HepG2 (cell line): ENCODE results near the gene ACP1. TPM values are rescaled to one million over a fixed set of nuclear protein-coding genes. Genes with fewer than 3 reads are reported as not detected.

Experiments used
- ATAC-seq: fragments of 200-7000 bp; cut with Tn5 transposase; 3 replicates; pipeline ENCODE4 v1.9.1; 2020; ENCODE audit warnings: mild to moderate bottlenecking, moderate library complexity
- BruUV-seq: library from RNA; stranded (reverse); fragments of 400-500 nt; replicated peaks from 2 replicates; lab custom pipeline; 2021; lab: Mats Ljungman, UMichigan
- CTCF ChIA-PET: fragments of 300-600 bp; formaldehyde crosslinking; extraction: SDS; loops from one replicate; lab custom pipeline; 2021; ENCODE audit warnings: low total read pairs, inconsistent platforms, low intra/inter-chr PET ratio; lab: Yijun Ruan, JAX
- POLR2A ChIA-PET: fragments of 350-600 bp; sonication (Branson Sonifier 250); formaldehyde crosslinking; loops from one replicate; lab custom pipeline; 2020; ENCODE audit warnings: antibody characterized with exemption, inconsistent platforms; lab: Yijun Ruan, JAX
- DNase-seq: peaks from one replicate; pipeline ENCODE4 v3.0.0-alpha.2; 2015; ENCODE audit warnings: low spot score
- FAIRE-seq: peaks from 3 replicates; lab custom pipeline; 2011; peaks lifted over from hg19 to GRCh38; lab: Jason Lieb, UNC
- H2AFZ ChIP-seq: one replicate; pipeline ENCODE4 v1.6.1; 2011; ENCODE audit warnings: low read length, inconsistent platforms
- H3K27ac ChIP-seq: fragments of 300-600 bp; 3 replicates; pipeline ENCODE4 v1.8.0; 2011; ENCODE audit warnings: mixed run types, mild to moderate bottlenecking, mixed read lengths, low read length, inconsistent platforms; ENCODE audit not compliant: insufficient read depth; ENCODE audit errors: extremely low read length
- H3K27me3 ChIP-seq, 2 experiments: fragments of 200-600 bp in 1 of 2; 2 replicates in 1 of 2; 3 replicates in 1 of 2; pipeline versions ENCODE4 v1.6.0 to v1.8.0; 2011; ENCODE audit warnings: low read length in 2 of 2, mild to moderate bottlenecking in 2 of 2, moderate library complexity in 2 of 2, inconsistent platforms in 1 of 2; ENCODE audit not compliant: insufficient read depth in 2 of 2, control insufficient read depth in 1 of 2
- H3K36me3 ChIP-seq, 2 experiments: fragments of 200-600 bp in 1 of 2; replicated peaks in 1 of 2; 2 replicates in 1 of 2; 3 replicates in 1 of 2; pipeline versions ENCODE4 v1.5.1 to v1.8.0; 2011; ENCODE audit warnings: low read length in 2 of 2, inconsistent platforms in 1 of 2; ENCODE audit not compliant: insufficient read depth in 2 of 2, control insufficient read depth in 1 of 2
- H3K4me1 ChIP-seq: 2 replicates; pipeline ENCODE4 v1.5.1; 2012; ENCODE audit warnings: low read length, inconsistent platforms; ENCODE audit not compliant: insufficient read depth
- H3K4me2 ChIP-seq: 2 replicates; pipeline ENCODE4 v1.6.0; 2011; ENCODE audit warnings: low read depth, low read length, inconsistent platforms
- H3K4me3 ChIP-seq, 3 experiments: fragments of 200-600 bp in 1 of 3; sonication (generic), shearing (Covaris generic) in 1 of 3; replicated peaks in 1 of 3; 2 replicates each; pipeline ENCODE4 v1.5.1; 2011 to 2016; ENCODE audit warnings: low read length in 3 of 3, inconsistent platforms in 2 of 3, low read depth in 2 of 3, mild to moderate bottlenecking in 2 of 3, control low read depth in 1 of 3, mixed read lengths in 1 of 3; ENCODE audit not compliant: insufficient read depth in 1 of 3
- H3K79me2 ChIP-seq: one replicate; pipeline ENCODE4 v1.6.1; 2011; ENCODE audit warnings: low read length, inconsistent platforms; ENCODE audit not compliant: insufficient read depth
- H3K9ac ChIP-seq: 2 replicates; pipeline ENCODE4 v1.6.0; 2011; ENCODE audit warnings: mild to moderate bottlenecking, low read depth, low read length, inconsistent platforms; ENCODE audit not compliant: insufficient read depth
- H3K9me3 ChIP-seq: 2 replicates; pipeline ENCODE4 v1.5.1; 2012; ENCODE audit warnings: mild to moderate bottlenecking, low read length
- H4K20me1 ChIP-seq: 2 replicates; pipeline ENCODE4 v1.6.0; 2011; ENCODE audit warnings: inconsistent platforms, mild to moderate bottlenecking, low read length, moderate library complexity; ENCODE audit not compliant: insufficient read depth
- GATA4 ChIP-seq: sonication (generic); IDR thresholded peaks from 2 replicates; pipeline ENCODE4 v1.6.1; 2016; ENCODE audit warnings: antibody characterized with exemption, low read depth, borderline replicate concordance
- GPN1 ChIP-seq: sonication (generic); formaldehyde crosslinking; IDR thresholded peaks from 2 replicates; pipeline ENCODE4 v1.5.1; 2020; ENCODE audit warnings: missing genetic modification reagents, borderline replicate concordance
- KDM5B ChIP-seq: sonication (generic); formaldehyde crosslinking; IDR thresholded peaks from 2 replicates; pipeline ENCODE4 v1.4.0; 2020; ENCODE audit warnings: missing genetic modification reagents, mild to moderate bottlenecking, borderline replicate concordance
- KLF12 ChIP-seq: sonication (generic); formaldehyde crosslinking; IDR thresholded peaks from 2 replicates; pipeline ENCODE4 v1.4.0; 2020; ENCODE audit warnings: missing genetic modification reagents, borderline replicate concordance
- RFX1 ChIP-seq: fragments of 450-650 bp; IDR thresholded peaks from 2 replicates; pipeline ENCODE4 v1.6.1; 2017
- RFX3 ChIP-seq: IDR thresholded peaks from 2 replicates; pipeline ENCODE4 v1.6.1; 2016; ENCODE audit warnings: missing biosample characterization, missing genetic modification reagents
- SNAPC2 ChIP-seq: sonication (generic); formaldehyde crosslinking; IDR thresholded peaks from 2 replicates; pipeline ENCODE4 v1.8.1; 2022; ENCODE audit warnings: mild to moderate bottlenecking, missing genetic modification reagents
- TMF1 ChIP-seq: sonication (generic); formaldehyde crosslinking; IDR thresholded peaks from 2 replicates; pipeline ENCODE4 v1.8.1; 2022; ENCODE audit warnings: low read depth, missing genetic modification reagents
- ZNF792 ChIP-seq: IDR thresholded peaks from 2 replicates; pipeline ENCODE4 v1.6.1; 2016
- WGBS: methylation state at CpG from one replicate; pipeline ENCODE4 v1.1.6; 2017; ENCODE audit warnings: low lambda C conversion rate; 5-methylcytosine and 5-hydroxymethylcytosine counted together
- in situ Hi-C: cut with HindIII; loops from 2 replicates; pipeline ENCODE4 v1.10.0; 2017; ENCODE audit warnings: low pct_unique_long_range_greater_than_20kb; ENCODE audit not compliant: extremely low pct_ligation_motif_present
- intact Hi-C: fragments of 100-400 bp; cut with micrococcal nuclease; formaldehyde crosslinking; loops from one replicate; pipeline ENCODE4 v1.10.0; 2022; ENCODE audit not compliant: unreplicated experiment
- polyA plus RNA-seq, 8 experiments: library from polyadenylated mRNA; depleted of rRNA in 3 of 8; stranded (reverse) in 7 of 8; unstranded in 1 of 8; fragments of >200 nt; fragmentation: Illumina TruSeq in 4 of 8; extraction: Trizol in 4 of 8; gene quantifications; 2 replicates each; pipeline versions ENCODE4 v1.2.1 to v1.2.3, GENCODE V29; 2011 to 2016; ENCODE audit warnings: low read depth in 4 of 8, missing spikeins in 1 of 8, mixed read lengths in 1 of 8; ENCODE audit not compliant: insufficient read depth in 1 of 8
- total RNA-seq, 5 experiments: library from RNA; depleted of rRNA; stranded (reverse); fragments of >200 nt; fragmentation: Illumina TruSeq; extraction: Trizol; gene quantifications; 2 replicates each; pipeline ENCODE4 v1.2.3, GENCODE V29; 2016; ENCODE audit warnings: low read depth in 1 of 5
- TF ChIP-seq, protein P1 (sequence below): sonication (generic); formaldehyde crosslinking; IDR thresholded peaks from 2 replicates; pipeline ENCODE4 v1.4.0; 2020; ENCODE audit warnings: missing genetic modification reagents
- TF ChIP-seq, protein P2 (sequence below): sonication (generic); formaldehyde crosslinking; IDR thresholded peaks from 2 replicates; pipeline ENCODE4 v1.8.0; 2022; ENCODE audit warnings: mild to moderate bottlenecking, missing genetic modification reagents

Gene ACP1
- total and polyA plus RNA-seq, 2 of the 13 experiments (the other 11 are each of a cell fraction or from before 2014, with no cell fraction given): 246 to 348 TPM

DNA sequence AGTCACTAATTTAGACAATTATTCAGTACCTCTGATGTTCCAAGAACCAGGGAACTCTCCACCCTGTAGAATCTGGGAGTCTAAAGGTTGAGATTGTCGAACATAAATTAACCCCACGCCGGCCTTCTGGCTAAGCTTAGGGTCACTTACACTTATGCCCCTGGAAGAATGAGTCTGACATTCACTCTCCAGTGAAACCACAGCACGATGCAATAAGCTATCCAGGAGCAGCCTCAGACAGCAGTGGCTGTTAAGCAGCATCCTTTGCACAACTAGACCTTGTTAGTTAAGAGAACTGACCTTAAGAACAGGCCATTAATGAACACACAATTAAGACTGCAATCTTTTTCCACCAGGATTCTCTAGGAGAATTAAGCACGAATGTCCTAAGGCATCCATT is 25.9 kb upstream of the ACP1 start:
- TF ChIP-seq, protein P1, sequence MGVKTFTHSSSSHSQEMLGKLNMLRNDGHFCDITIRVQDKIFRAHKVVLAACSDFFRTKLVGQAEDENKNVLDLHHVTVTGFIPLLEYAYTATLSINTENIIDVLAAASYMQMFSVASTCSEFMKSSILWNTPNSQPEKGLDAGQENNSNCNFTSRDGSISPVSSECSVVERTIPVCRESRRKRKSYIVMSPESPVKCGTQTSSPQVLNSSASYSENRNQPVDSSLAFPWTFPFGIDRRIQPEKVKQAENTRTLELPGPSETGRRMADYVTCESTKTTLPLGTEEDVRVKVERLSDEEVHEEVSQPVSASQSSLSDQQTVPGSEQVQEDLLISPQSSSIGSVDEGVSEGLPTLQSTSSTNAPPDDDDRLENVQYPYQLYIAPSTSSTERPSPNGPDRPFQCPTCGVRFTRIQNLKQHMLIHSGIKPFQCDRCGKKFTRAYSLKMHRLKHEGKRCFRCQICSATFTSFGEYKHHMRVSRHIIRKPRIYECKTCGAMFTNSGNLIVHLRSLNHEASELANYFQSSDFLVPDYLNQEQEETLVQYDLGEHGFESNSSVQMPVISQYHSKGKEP (CRISPR knock-in tag): no peak
- TF ChIP-seq GATA4 (no peak), SNAPC2 (CRISPR knock-in tag) (no peak), RFX1 (no peak), GPN1 (CRISPR knock-in tag) (no peak), KDM5B (no peak), RFX3 (CRISPR knock-in tag) (no peak), ZNF792 (CRISPR knock-in tag) (no peak), KLF12 (no peak), TMF1 (CRISPR knock-in tag) (no peak)
- TF ChIP-seq, protein P2, sequence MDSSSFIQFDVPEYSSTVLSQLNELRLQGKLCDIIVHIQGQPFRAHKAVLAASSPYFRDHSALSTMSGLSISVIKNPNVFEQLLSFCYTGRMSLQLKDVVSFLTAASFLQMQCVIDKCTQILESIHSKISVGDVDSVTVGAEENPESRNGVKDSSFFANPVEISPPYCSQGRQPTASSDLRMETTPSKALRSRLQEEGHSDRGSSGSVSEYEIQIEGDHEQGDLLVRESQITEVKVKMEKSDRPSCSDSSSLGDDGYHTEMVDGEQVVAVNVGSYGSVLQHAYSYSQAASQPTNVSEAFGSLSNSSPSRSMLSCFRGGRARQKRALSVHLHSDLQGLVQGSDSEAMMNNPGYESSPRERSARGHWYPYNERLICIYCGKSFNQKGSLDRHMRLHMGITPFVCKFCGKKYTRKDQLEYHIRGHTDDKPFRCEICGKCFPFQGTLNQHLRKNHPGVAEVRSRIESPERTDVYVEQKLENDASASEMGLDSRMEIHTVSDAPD (CRISPR knock-in tag): no peak
- TF ChIP-seq, all 625 proteins: peak for 0
- ATAC-seq: no peak
- H3K79me2 ChIP-seq: no peaks in the 10 kb centered on the region
- no TSS peak for BruUV-seq
- CTCF ChIA-PET: no interaction called here
- H3K27ac ChIP-seq: no peak overlapping the region
- FAIRE-seq: no peak
- no peak for DNase-seq
- in situ Hi-C loops: no loop called here
- no peak overlapping the region for H3K4me3 ChIP-seq
- H3K9ac ChIP-seq: no peak overlapping the region
- H3K4me2 ChIP-seq: no peak overlapping the region
- peaks cover 0 to 12% of the 10 kb centered on the region in 2 experiments; a peak in 1 of 5 replicates for H3K36me3 ChIP-seq
- WGBS: 91% methylated on average over 5 of the region's 5 CpGs
- H4K20me1 ChIP-seq: no peaks in the 10 kb centered on the region
- POLR2A ChIA-PET: no interaction called here
- H3K4me1 ChIP-seq: peaks cover 23% of the 10 kb centered on the region
- no peaks in the 10 kb centered on the region for H3K27me3 ChIP-seq
- no peak overlapping the region for H2AFZ ChIP-seq
- intact Hi-C loops: no loop called here
- H3K9me3 ChIP-seq: no peaks in the 10 kb centered on the region
